ENCODE data around the gene CHRNG. TPM values are rescaled to one million over a fixed set of nuclear protein-coding genes. Genes with fewer than 3 reads are reported as not detected.

Gene CHRNG
- not detected for total RNA-seq (ENCODE audit: insufficient read depth, low replicate concordance)

- DNase-seq (ENCODE audit: low spot score), result no peak
Measured at GRCh38 chr2:232539298-232540231, at the start of gene CHRNG. Gene CHRNG (plus strand): TSS chr2:232539692. CDS start chr2:232539748, 56 bp downstream.

GRCh38 chr2:232490221-232491138, 49.0 kb upstream of the CHRNG start:
- DNase-seq (ENCODE audit: low spot score), result no peak

GRCh38 chr2:232491139-232491780, 48.2 kb upstream of the CHRNG start:
- no peak for DNase-seq (ENCODE audit: low spot score)

GRCh38 chr2:232492236-232492848, 47.1 kb upstream of the CHRNG start:
- DNase-seq (ENCODE audit: low spot score), result no peak

- DNase-seq (ENCODE audit: low spot score), result no peak
Measured at GRCh38 chr2:232492963-232493700, 46.4 kb upstream of the CHRNG start.

GRCh38 chr2:232493701-232494474, 45.6 kb upstream of the CHRNG start:
- no peak for DNase-seq (ENCODE audit: low spot score)

- no peak for DNase-seq (ENCODE audit: low spot score)
Measured at GRCh38 chr2:232494542-232494941, 45.0 kb upstream of the CHRNG start.

- DNase-seq (ENCODE audit: low spot score), result no peak
Measured at GRCh38 chr2:232495292-232495691, 44.2 kb upstream of the CHRNG start.

GRCh38 chr2:232496501-232497270, 42.8 kb upstream of the CHRNG start:
- DNase-seq (ENCODE audit: low spot score), result no peak

GRCh38 chr2:232497348-232497747, 42.1 kb upstream of the CHRNG start:
- DNase-seq (ENCODE audit: low spot score), result no peak

- no peak for DNase-seq (ENCODE audit: low spot score)
Measured at GRCh38 chr2:232498452-232498851, 41.0 kb upstream of the CHRNG start.

- DNase-seq (ENCODE audit: low spot score), result no peak
Measured at GRCh38 chr2:232501331-232501771, 38.1 kb upstream of the CHRNG start.

- DNase-seq (ENCODE audit: low spot score), result no peak
Measured at GRCh38 chr2:232501794-232502390, 37.6 kb upstream of the CHRNG start.

GRCh38 chr2:232502511-232502910, 37.0 kb upstream of the CHRNG start:
- DNase-seq (ENCODE audit: low spot score), result no peak

GRCh38 chr2:232502911-232503808, 36.3 kb upstream of the CHRNG start:
- DNase-seq (ENCODE audit: low spot score), result no peak

- no peak for DNase-seq (ENCODE audit: low spot score)
Measured at GRCh38 chr2:232503809-232504323, 35.6 kb upstream of the CHRNG start.

- DNase-seq (ENCODE audit: low spot score), result no peak
Measured at GRCh38 chr2:232504438-232504837, 35.1 kb upstream of the CHRNG start.
